CD4-positive, alpha-beta T cell treated with Interleukin-4 for 4 hours (primary cell): ENCODE data around the gene RNF152.

Experiments used
- DNase-seq: peaks from one replicate; pipeline ENCODE4 v3.0.0-alpha.2; 2020

RNF152 gene

DNA sequence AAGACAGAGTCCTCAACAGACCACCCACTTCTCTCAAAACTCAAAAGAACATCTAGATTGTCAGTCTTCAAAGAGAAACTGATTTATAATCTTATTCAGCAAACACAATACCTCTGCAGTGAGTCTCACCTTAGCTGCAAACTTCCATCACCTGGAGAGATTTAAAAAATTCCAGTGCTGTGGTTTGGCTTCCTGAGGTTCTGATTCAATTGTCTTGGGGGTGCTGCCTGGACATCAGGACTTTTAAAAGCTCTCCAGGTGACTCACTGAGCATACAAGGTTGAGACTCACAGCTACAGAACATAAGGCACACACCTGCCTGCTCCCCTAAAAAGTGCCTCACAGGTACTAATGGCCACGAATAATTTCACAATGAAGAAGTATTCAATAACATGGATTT lies 40.3 kb downstream of the RNF152 start:
- DNase-seq = no peak

DNA sequence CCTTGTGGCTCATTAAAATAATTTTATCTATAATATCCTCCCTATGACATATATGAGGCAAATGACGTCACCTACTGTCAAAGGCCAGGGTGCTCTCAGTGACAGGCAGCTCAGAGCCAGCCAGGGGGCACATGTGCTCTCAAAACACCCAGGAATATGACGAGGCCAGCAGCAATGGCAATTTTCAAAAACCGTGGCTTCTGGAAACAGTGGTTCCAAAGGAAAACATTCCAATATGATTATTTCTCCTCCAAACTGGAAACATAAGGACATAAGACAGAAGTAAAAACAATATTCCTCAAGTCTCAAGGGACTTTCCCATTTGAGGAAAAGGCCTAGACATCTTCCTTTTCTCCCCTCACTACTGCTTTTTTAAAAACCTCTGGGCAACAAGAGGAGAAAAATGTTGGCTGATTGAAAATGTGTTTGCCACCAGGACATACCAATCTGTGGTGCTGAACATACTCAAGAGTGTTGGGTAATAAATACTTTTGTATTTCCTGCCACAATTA lies 40.8 kb downstream of the RNF152 start:
- no peak for DNase-seq

DNA sequence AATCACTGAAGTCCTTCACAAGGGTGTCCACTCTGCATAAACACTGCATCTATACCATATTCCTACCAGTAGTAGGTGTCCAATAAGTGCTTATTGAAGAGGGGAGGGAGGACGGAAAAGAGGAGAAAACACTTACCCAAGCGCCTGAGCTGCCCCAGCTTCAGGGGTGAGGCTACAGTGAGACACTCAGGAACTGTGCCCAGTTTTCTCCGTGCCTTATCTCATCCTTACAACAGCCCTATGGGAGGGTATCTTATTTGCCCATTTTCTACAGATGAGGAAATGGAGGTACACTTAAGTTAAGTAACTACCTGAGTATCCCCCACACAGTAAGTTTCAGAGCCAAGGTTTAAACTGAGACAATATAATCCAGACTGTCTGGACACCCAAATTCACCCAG lies 41.5 kb downstream of the RNF152 start:
- DNase-seq = no peak

DNA sequence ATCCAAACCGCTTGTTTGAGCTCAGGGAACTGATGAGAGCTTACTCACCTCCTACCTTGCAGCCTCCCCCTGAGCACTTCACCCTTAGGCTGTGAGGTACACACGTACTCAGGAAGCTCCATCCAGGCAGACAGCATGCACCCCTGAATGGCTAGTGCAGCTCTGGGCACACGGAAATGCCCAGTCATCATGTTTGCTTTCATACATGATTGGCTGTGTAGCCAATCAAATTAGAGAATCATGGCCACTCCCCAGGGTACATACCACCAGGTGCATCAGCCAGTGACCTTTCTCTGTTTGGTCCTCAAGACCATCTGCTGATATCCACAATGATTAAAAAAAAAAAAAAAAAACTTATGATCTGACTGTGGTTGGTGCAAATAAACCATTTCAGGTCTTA lies 42.1 kb downstream of the RNF152 start:
- no peak for DNase-seq

DNA sequence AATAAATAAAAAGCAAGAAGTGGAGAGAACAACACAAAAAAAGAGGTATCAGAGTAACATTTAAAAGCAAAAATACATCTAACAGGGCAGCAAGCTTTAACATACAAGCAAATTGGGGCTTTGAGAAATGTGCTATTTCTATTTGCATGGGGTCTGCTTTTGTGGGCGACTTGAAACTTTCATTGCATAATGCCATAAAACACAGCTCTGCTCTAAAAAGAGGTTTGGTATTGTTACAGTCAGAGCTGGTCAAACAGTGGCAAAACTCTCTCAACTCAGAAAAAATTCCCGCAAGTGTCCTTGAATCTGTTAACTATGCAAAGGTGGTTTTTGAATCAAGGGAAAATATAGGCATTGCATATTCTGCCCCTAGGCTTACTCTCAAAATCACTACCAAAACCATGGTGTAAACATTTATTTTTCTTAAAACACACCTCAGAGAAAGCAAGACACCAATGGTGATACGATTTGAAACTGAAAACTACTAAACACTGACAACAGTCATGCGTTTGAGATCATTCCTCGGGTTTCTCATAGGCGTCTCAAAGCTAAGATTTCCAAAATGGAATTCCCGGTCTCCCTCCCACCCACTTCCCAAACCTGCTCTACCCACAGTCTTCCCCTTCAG lies 45.5 kb downstream of the RNF152 start:
- DNase-seq = no peak

DNA sequence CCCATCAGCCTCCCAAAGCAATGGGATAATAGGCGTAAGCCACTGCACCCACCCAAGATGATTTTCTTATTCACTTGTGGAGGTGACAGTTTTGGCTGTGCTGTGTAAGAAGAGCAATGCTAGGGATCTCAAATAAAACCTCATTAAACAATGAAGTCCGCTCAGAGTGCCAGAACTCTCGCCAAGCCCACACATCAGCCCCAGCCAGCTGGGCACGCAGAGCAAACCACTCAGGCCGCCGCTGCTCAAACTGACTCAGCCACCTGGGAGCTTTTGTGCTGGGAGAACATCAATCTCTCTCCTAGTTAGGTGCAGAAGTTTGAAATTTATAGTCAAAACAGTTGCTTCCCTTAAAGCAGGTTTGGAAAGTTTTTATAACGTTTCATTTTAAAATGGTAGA lies 47.6 kb downstream of the RNF152 start:
- DNase-seq = no peak

DNA sequence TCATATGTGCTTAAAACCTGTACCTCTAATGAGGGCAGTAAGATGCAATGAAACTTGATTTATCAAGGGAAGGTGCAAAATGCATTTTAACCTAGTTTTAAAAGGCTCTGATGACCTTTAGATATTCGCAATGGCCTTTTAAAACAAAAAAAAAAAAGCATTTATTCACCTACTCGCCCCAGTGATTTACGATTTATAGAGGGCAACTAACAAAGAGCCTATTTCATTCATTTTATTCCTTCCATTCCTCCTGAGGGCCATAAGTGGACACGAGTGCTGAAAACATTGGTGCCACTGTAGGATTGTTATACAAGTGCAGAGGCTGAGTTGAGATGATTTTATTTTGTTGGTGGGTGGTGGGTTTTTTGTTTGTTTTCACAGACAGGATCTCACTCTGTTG lies 48.1 kb downstream of the RNF152 start:
- no peak for DNase-seq

DNA sequence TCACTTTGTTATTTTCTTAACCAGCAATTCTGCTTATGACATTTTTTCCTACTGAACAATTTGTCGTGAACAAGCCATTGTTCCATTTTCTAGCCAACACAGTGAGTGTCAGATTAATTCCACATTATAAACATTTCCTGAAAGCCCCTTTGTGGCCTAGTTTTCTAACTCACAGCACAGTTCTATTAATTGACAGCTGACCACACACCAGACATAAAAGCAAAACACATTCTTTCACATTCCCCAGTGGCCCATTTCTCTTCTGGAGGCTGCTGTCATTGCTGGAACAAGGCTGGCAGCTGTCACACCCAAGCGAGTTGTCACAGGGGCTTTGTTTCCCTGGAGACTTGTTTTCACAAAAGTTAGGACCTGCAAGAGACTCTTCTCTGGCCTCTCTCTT lies 50.7 kb downstream of the RNF152 start:
- no peak for DNase-seq

DNA sequence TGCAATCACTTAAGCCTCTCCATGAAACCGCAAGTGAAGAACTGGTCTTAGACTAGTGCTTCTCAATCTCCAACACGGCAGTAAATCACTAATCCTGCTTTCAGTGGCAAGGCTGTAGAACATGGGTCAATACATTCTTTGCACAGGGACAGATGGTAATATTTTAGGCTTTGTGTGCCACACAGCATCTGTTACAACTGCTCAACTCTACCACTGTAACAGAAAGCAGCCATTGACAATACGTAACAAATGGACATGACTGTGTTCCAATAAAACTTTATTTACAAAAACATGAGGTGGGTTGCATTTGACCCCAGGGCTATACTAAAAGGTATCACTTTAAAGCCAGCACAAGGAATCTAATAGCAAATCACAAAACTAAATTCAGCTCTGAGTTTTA lies 51.1 kb downstream of the RNF152 start:
- DNase-seq = no peak

DNA sequence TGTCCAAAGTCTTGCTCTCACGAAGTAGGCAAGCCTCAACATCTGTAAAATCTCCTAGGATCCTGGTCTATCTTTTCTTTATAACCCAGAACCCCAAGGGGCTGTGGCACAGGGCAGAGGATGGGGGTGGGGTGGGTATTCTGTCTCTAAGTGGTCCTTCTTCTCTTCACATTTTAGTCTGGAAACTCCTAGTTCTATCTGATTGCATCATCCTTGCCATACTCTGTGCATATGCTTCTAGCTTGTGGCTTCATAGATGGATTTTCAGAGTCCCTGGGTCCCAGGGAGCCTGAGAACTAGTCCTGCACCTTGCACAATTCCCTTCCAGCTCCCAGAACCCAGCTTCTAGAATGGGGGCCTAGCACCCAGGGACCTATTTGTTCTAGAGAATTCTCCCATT lies 52.5 kb downstream of the RNF152 start:
- no peak for DNase-seq

DNA sequence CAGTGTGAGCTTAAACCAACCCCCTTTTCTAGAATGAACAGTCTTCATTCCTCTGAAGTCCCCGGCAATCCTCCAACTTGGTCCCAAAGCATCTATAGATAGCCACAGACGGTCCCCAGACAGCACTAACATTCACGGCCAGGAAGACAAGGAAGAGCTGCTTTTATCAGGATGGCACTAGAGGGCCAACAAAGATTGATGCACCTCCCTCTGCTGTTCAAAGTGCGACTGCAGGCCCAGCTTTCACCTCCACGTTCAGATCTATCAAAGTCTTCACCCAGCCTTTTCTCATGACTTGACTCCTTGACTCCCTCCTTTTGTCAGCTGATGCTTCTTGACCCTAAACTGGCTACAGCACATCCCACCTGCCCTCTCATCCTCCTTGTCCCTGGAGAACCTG lies 54.3 kb downstream of the RNF152 start:
- DNase-seq = no peak

DNA sequence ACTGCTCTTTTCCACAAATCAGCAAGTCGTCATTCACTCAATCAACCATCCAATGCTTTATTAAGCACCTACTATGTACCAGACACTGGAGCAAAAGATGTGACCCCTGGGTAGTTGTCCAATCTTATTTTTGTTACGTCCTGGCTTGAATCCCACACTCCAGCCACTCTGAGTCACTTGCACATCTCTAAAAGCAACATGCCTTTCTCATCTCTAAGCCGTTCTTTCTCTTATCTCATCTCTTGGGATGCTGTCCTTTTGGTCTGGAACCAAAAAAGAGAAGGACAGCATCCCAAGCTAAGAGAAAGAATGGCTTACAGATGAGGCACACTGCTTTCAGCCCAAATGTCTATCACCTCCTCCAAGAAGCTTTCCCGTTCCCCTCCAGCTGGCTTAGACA lies 58.8 kb downstream of the RNF152 start:
- no peak for DNase-seq

DNA sequence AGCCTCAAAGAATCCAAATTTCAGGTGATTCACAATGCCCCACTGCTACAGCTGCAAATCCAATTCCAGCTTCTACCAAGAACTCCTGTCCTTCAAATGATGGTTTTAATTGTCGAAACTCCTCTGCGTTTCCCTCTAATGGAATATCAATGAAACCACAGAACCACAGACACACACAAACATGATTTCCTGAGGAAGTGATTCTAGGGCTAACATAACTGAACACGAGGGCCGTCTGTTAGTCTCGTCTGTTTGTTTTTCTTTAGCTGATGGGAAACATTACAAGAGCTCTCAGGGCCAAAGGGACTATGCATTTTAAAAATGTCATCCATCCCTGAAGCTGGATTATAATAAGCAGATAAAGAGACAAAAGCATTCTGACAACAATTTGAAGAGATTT lies 59.4 kb downstream of the RNF152 start:
- DNase-seq = peak; percentile 6

DNA sequence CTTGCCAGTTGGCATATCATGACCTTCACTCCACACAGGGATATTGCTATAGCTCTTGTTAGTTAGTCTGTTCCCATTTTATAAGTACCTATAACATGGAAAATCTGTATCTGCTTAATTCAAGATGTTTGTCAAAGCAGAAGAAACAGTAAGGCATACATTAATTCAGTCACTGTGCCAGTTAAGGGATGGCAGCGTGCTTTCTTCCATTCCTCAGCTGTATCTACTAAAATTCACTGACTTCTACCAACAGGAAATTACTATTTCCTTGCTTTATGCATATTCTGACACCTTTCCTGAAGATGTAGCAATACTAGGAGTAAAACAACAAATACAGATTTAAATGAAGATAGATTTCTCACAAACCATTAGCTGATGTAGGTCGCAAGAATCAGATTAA lies 59.9 kb downstream of the RNF152 start:
- DNase-seq = no peak

DNA sequence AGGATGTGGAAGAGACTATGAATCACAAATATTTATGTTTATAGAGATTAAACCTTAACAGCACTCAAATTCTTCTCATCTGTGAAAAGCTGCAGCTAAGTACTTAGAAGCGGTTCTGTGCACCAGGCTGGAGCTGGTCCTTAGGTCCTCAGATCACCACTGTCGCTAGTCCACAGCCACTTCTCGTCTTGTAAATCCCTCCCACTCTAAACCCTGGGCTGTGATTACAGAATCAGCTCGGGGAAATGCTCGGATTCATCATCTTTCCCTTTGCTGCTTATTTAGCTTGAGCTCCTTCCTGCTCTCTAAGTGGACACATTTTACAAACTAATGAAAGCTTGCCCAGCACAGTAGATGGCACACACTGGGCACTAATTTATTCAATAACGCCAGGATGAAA lies 61.7 kb downstream of the RNF152 start:
- no peak for DNase-seq

DNA sequence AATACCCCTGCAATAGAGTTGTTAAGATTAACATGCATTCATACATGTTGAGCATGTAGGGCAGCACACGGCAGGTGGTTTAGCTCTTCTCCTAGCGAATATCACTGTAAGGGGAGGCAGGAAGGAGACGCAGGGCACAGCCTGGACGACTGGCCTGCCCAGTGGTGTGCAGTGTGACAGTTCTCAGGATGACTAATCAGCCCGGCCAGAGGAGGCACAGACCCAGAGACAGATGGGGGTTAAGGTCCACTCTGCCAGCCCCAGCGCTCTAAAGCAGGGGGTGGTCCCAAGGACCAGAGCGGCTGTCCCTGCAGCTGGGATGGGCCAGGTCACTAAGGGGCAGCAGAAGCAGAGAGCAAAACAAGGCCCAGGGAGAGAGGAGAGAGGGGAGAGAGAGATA lies 63.7 kb downstream of the RNF152 start:
- no peak for DNase-seq

DNA sequence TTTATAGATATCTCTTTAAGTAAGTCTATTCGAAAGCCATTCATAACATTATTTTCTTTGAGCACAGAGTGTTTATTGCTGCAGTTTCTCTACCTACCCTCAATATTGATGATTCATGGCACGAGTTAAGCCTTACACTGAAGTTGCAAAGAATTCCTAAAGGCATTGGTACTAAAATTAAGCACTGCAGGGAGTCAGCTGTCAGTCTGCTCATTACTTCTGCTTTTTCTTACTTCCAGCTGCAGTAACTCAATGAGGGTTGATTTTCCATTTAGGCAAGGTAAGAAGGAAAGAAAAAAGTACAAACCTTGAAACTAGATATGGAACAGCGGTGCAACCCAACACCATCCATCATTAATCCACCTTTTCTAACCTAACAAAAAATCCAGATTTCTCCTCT lies 65.2 kb downstream of the RNF152 start:
- no peak for DNase-seq

DNA sequence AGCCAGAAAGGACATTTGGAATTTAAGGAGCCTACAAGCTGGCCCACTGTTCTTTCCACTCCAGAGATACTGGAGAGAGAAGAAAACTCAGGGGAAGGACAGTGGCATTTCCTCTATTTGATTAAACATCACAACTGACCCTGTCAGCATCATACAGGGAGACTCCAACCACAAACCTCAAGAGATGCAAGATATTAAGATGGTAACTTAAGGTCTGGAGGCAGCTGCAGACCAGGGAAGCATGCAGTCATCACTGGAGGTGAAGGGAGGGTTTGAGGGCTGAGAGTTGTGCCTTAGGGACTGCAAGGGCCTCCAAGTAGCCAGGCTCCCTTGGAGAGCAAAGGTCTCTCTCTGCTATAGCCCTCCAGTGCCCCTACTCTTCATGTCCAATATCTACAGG lies 67.4 kb downstream of the RNF152 start:
- DNase-seq = no peak

DNA sequence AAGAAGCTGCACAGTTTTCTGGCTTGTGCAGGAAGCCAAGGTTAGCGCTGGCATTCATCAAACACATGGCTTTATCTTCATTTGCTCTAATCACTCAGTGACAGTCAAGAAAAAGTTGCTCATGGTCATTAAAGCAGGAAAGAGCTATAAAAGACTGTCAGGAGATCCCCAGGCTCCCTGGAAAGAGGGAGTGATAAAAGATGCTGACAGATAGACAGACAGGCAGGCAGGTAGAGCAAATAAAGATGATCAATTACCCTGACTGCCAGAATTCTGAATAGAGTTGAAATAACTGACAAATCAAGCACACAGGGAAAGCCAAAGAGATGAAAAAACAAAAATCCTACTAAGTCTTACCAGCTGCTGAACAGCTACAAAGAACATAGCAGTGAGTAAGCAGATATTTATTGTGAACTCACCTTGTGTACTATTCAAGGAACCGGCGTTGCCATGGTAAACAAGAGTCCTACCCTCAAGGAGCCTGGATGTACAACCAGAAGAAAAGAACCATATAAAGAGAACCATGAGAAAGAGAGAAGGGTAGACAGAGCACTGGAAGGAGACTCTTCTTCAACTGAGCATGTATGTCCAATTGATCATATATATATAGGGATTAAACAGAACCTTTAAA lies 68.0 kb downstream of the RNF152 start:
- no peak for DNase-seq

DNA sequence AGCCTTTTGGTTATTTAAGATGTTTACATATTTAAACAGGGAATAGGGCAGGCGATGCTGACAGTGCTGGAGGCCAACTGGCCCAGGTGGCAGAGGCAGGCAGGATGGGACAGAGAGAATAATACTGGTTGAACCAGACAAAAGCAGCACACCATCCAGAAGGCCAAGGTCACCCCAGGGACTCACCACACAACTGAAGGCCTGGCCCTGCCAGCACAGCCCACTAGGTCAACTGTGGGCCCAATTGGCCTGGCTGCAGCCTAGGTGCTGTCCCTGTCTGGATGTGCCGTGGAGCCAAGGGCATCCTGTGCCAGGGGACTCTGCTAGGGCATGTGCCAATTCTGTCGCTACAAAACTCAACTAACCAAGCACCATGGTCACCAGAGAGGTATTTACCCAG lies 69.2 kb downstream of the RNF152 start:
- DNase-seq = no peak

DNA sequence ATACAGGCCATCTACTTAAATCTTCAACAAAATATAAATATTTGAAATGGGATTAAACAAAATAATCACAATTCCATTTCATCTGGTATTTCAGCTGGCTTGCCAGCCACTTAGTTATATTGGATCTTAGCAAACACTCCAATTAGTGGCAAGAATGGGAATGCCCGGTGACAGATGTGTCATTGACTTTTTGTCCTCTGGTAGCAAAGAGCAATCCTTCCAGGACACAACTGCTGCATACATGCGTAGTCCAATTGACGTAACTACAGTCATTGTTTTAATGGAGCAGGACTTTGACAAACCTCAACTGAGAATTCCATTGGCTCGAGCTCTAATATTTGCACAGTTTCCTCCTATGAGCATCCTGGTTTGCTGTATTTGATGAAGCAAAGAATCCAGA lies 69.9 kb downstream of the RNF152 start:
- DNase-seq = no peak

DNA sequence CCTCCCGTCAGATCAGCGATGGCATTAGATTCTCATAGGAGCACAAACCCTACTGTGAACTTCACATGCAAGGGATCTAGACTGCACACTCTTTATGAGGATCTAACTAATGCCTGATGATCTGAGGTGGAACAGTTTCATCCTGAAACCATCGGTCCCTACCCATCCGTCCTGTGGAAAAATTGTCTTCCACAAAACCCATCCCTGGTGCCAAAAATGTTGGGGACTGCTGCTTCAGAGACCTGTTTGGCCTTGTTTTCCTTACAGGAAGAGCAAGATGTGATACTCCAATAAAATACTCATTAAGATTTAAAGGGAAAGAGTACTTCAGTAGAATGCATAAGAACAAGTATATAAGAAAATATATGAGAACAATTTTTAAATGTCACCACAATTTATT lies 71.1 kb downstream of the RNF152 start:
- DNase-seq = no peak

DNA sequence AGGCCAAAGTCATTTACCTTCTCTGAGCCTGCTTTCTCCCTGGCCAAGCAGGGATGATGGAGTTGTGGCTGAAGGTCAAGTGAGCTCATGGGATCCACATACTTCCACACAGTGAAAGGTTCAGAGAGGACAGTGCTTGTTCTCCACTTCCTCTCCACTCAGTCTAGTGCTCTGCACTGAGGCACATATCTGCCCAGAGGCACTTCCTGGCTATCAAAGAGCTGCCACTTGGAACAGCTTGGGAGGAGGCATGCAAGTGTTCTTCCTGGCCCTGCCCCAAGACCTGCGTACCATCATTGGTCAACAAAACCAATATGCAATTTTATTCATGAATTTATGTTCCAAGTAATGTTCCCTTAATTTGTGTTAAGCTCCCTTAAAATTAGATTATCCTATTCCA lies 71.9 kb downstream of the RNF152 start:
- DNase-seq = no peak

DNA sequence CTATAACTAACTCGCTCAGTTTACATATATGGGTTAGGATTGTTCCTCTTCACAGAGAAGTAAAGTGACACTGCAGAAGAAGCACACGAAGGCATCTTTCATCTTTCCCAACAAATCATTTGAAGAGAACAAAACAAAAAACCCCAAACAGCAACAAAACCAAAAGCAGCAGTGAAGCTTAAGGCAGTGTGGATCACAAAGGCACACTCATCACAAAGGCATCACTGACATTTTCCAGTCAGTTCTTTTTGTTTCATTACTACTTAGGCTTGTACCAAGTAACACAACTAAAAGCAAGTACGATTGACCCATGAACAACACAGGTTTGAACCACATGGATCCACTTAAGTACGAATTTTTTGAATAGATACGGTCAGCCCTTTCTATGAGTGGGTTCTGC lies 75.7 kb downstream of the RNF152 start:
- DNase-seq = no peak

DNA sequence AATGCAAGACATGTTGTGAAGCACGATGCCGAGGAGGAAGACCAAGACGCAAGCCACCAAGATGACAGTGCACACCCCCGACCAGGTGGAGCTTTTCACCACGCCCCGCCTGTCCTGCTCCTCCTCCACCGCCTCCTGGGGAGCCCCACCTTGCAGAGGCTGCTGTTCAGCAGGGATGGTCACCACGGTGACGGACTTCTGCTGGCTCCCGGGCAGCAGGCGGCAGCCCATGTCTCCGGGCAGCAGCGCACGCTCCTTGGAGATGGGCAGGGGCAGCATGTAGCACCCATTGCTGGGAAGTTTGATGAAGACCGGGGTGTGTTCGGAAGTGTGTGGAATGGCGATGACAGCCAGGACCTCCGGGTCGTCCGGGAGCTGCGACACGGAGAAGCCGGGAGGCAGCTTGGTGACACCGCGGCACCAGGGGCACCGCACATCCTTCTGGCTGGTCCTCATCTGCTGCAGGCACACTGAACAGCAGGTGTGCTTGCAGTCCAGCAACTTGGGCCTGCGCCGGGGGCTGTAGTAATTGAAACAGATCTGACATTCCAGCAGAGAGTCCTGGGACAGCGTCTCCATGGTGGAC lies 76.8 kb downstream of the RNF152 start:
- no peak for DNase-seq
